AG10803 (cell line): ENCODE results near the gene STIMATE.

Source experiments
- DNase-seq: peaks from one replicate; pipeline ENCODE4 v3.0.0; 2010; ENCODE audit warnings: low read depth
- H3K4me3 ChIP-seq: 2 replicates; pipeline ENCODE4 v1.5.1; 2011; ENCODE audit warnings: mild to moderate bottlenecking, low read length, control low read depth
- CTCF ChIP-seq: conservative IDR thresholded peaks from 2 replicates; pipeline ENCODE4 v1.5.1; 2011; ENCODE audit warnings: mild to moderate bottlenecking, low read length, control low read depth, inconsistent platforms

STIMATE gene

GRCh38 chr3:52791366-52791765, 106.0 kb downstream of the STIMATE start:
- TF ChIP-seq CTCF, result no peak
- H3K4me3 ChIP-seq, result no peak overlapping the region
- no peak for DNase-seq

- no peak overlapping the region for H3K4me3 ChIP-seq
- DNase-seq, result no peak
- TF ChIP-seq CTCF, result no peak
Observed at GRCh38 chr3:52790741-52791140, 106.6 kb downstream of the STIMATE start.

GRCh38 chr3:52790337-52790736, 107.0 kb downstream of the STIMATE start:
- TF ChIP-seq CTCF, result no peak
- no peak overlapping the region for H3K4me3 ChIP-seq
- DNase-seq, result no peak

- no peak for DNase-seq
- no peak for TF ChIP-seq CTCF
- H3K4me3 ChIP-seq, result no peak overlapping the region
Observed at GRCh38 chr3:52789746-52790040, 107.7 kb downstream of the STIMATE start.

- H3K4me3 ChIP-seq, result no peak overlapping the region
- TF ChIP-seq CTCF, result no peak
- DNase-seq, result no peak
Observed at GRCh38 chr3:52788890-52789745, 108.2 kb downstream of the STIMATE start.

- no peak for DNase-seq
- no peak overlapping the region for H3K4me3 ChIP-seq
- TF ChIP-seq CTCF, result no peak
Observed at GRCh38 chr3:52787672-52788625, 109.4 kb downstream of the STIMATE start.
